H1 (cell line): ENCODE results near the gene GNL3L. TPM values are rescaled to one million over a fixed set of nuclear protein-coding genes. Genes with fewer than 3 reads are reported as not detected.

Source experiments
- CHD2 ChIP-seq: IDR thresholded peaks from 2 replicates; pipeline ENCODE4 v1.6.1; 2012; ENCODE audit warnings: low read length, improper control_type of control experiment
- CHD7 ChIP-seq: fragments of 300-600 bp; sonication (generic); IDR thresholded peaks from 2 replicates; pipeline ENCODE4 v1.7.1; 2012; ENCODE audit warnings: low read length, moderate library complexity, mild to moderate bottlenecking, inconsistent platforms; ENCODE audit not compliant: insufficient replicate concordance
- E2F6 ChIP-seq: IDR thresholded peaks from 2 replicates; pipeline ENCODE4 v1.6.1; 2012; ENCODE audit warnings: inconsistent platforms
- EGR1 ChIP-seq: IDR thresholded peaks from 2 replicates; pipeline ENCODE4 v1.6.1; 2011; ENCODE audit warnings: low read depth, low read length, borderline replicate concordance
- GABPA ChIP-seq: IDR thresholded peaks from 2 replicates; pipeline ENCODE4 v1.6.1; 2011; ENCODE audit warnings: mild to moderate bottlenecking, low read length, moderate library complexity, borderline replicate concordance; ENCODE audit not compliant: insufficient read depth
- KDM1A ChIP-seq: fragments of 200-600, 300-600 bp; sonication (generic); IDR thresholded peaks from 2 replicates; pipeline ENCODE4 v1.7.1; 2016; ENCODE audit warnings: mild to moderate bottlenecking, low read length, borderline replicate concordance
- POLR2AphosphoS5 ChIP-seq: IDR thresholded peaks from 2 replicates; pipeline ENCODE4 v1.6.1; 2011; ENCODE audit warnings: low read depth, low read length
- RNF2 ChIP-seq: fragments of 200-900, 300-1000 bp; sonication (generic); IDR thresholded peaks from 2 replicates; pipeline ENCODE4 v1.7.1; 2016; ENCODE audit warnings: borderline replicate concordance, low read depth, mild to moderate bottlenecking, antibody characterized with exemption, low read length; ENCODE audit not compliant: poor library complexity, severe bottlenecking; ENCODE audit errors: missing control alignments
- SIRT6 ChIP-seq: IDR thresholded peaks from one replicate; pipeline ENCODE4 v1.7.1; 2012; ENCODE audit warnings: low read length, inconsistent platforms
- polyA plus RNA-seq, 7 experiments: library from polyadenylated mRNA; depleted of rRNA in 3 of 7; stranded (reverse) in 5 of 7; unstranded in 2 of 7; fragments of >200 nt in 5 of 7; fragments of 200-250 nt in 2 of 7; gene quantifications; 1 replicate in 5 of 7; 2 replicates in 1 of 7; 4 replicates in 1 of 7; pipeline versions ENCODE4 v1.2.1 to v1.2.3, GENCODE V29; 2011 to 2013; ENCODE audit warnings: missing spikeins in 2 of 7, mixed read lengths in 2 of 7
- total RNA-seq: library from RNA; stranded (reverse); fragmentation: NEBNext Ultra II Directional; extraction: Animal tissue kit (Norgen Biotek cat#: 25700); gene quantifications from 2 replicates; pipeline ENCODE4 v1.2.1, GENCODE V29; 2021

The GNL3L gene
- total and polyA plus RNA-seq, 2 of the 8 experiments (the other 6 are each of a cell fraction or from before 2014, with no cell fraction given): 19.1 to 71.2 TPM

GRCh38 chrX:54529552-54530356, at the start of gene GNL3L (continued):
- TF ChIP-seq EGR1 (no peak), GABPA (no peak), CHD2 (peak; percentile 76), E2F6 (peak; percentile 90), CHD7 (no peak), RNF2 (no peak), POLR2AphosphoS5 (peak; percentile 47), KDM1A (no peak), SIRT6 (no peak)
